ENCODE data around the gene SP1. TPM values are rescaled to one million over a fixed set of nuclear protein-coding genes. Genes with fewer than 3 reads are reported as not detected.
"Not testable (repeated sequence)": the region's sequence is repeated elsewhere in the genome, so short reads cannot be mapped to it uniquely, and the experiment has no call there.

SP1 gene
- polyA plus RNA-seq, 1 donor from 2014 or later, result 7.3 TPM

DNA sequence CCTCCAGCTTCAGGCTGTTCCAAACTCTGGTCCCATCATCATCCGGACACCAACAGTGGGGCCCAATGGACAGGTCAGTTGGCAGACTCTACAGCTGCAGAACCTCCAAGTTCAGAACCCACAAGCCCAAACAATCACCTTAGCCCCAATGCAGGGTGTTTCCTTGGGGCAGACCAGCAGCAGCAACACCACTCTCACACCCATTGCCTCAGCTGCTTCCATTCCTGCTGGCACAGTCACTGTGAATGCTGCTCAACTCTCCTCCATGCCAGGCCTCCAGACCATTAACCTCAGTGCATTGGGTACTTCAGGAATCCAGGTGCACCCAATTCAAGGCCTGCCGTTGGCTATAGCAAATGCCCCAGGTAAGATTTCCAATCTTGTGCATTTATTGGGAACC lies 3.3 kb downstream of the SP1 start:
- Histone ChIP-seq H3F3A (ENCODE audit: insufficient read depth, low read length, poor library complexity, severe bottlenecking) (no peaks in the 10 kb centered on the region), H3K27ac (ENCODE audit: low read length) (no peak overlapping the region), H3K9me3 (ENCODE audit: low read length) (no peaks in the 10 kb centered on the region), H3K9me2 (ENCODE audit: insufficient read depth, low read length) (no peaks in the 10 kb centered on the region), H3K4me2 (ENCODE audit: low read length) (no peak overlapping the region), H3K36me3 (ENCODE audit: insufficient read depth, low read length) (peaks cover 12% of the 10 kb centered on the region), H3K27me3 (ENCODE audit: insufficient read depth, low read depth, low read length) (no peaks in the 10 kb centered on the region), H3K9ac (ENCODE audit: low read length) (no peak overlapping the region), H3K79me2 (replicated peaks; ENCODE audit: insufficient read depth, low read length) (peaks cover 32% of the 10 kb centered on the region), H3K4me3 (ENCODE audit: low read length) (peak overlapping the region; percentile 47), H2AFZ (ENCODE audit: low read depth, low read length) (no peak overlapping the region), H4K20me1 (ENCODE audit: insufficient read depth) (no peaks in the 10 kb centered on the region)
- TF ChIP-seq RAD21 (conservative IDR thresholded peaks at IDR 0.05), result no peak
- no peak for TF ChIP-seq POLR2AphosphoS5 (IDR thresholded peaks at IDR 0.05)
- TF ChIP-seq TAF1 (IDR thresholded peaks at IDR 0.05; ENCODE audit: low read depth), result no peak
- no peak for TF ChIP-seq EZH2 (IDR thresholded peaks at IDR 0.05; ENCODE audit: borderline replicate concordance, insufficient read depth, low read length, poor library complexity, severe bottlenecking)
- TF ChIP-seq EP300 (conservative IDR thresholded peaks at IDR 0.05; ENCODE audit: poor library complexity, severe bottlenecking), result no peak
- TF ChIP-seq SMC3 (conservative IDR thresholded peaks at IDR 0.05; ENCODE audit: poor library complexity), result no peak
- TF ChIP-seq, protein P1, sequence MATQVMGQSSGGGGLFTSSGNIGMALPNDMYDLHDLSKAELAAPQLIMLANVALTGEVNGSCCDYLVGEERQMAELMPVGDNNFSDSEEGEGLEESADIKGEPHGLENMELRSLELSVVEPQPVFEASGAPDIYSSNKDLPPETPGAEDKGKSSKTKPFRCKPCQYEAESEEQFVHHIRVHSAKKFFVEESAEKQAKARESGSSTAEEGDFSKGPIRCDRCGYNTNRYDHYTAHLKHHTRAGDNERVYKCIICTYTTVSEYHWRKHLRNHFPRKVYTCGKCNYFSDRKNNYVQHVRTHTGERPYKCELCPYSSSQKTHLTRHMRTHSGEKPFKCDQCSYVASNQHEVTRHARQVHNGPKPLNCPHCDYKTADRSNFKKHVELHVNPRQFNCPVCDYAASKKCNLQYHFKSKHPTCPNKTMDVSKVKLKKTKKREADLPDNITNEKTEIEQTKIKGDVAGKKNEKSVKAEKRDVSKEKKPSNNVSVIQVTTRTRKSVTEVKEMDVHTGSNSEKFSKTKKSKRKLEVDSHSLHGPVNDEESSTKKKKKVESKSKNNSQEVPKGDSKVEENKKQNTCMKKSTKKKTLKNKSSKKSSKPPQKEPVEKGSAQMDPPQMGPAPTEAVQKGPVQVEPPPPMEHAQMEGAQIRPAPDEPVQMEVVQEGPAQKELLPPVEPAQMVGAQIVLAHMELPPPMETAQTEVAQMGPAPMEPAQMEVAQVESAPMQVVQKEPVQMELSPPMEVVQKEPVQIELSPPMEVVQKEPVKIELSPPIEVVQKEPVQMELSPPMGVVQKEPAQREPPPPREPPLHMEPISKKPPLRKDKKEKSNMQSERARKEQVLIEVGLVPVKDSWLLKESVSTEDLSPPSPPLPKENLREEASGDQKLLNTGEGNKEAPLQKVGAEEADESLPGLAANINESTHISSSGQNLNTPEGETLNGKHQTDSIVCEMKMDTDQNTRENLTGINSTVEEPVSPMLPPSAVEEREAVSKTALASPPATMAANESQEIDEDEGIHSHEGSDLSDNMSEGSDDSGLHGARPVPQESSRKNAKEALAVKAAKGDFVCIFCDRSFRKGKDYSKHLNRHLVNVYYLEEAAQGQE (IDR thresholded peaks at IDR 0.05; ENCODE audit: borderline replicate concordance), result no peak
- TF ChIP-seq, protein P2, sequence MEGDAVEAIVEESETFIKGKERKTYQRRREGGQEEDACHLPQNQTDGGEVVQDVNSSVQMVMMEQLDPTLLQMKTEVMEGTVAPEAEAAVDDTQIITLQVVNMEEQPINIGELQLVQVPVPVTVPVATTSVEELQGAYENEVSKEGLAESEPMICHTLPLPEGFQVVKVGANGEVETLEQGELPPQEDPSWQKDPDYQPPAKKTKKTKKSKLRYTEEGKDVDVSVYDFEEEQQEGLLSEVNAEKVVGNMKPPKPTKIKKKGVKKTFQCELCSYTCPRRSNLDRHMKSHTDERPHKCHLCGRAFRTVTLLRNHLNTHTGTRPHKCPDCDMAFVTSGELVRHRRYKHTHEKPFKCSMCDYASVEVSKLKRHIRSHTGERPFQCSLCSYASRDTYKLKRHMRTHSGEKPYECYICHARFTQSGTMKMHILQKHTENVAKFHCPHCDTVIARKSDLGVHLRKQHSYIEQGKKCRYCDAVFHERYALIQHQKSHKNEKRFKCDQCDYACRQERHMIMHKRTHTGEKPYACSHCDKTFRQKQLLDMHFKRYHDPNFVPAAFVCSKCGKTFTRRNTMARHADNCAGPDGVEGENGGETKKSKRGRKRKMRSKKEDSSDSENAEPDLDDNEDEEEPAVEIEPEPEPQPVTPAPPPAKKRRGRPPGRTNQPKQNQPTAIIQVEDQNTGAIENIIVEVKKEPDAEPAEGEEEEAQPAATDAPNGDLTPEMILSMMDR (IDR thresholded peaks at IDR 0.05; ENCODE audit: poor library complexity, severe bottlenecking), result no peak
- TF ChIP-seq MXI1 (conservative IDR thresholded peaks at IDR 0.05; ENCODE audit: poor library complexity, severe bottlenecking), result no peak

DNA sequence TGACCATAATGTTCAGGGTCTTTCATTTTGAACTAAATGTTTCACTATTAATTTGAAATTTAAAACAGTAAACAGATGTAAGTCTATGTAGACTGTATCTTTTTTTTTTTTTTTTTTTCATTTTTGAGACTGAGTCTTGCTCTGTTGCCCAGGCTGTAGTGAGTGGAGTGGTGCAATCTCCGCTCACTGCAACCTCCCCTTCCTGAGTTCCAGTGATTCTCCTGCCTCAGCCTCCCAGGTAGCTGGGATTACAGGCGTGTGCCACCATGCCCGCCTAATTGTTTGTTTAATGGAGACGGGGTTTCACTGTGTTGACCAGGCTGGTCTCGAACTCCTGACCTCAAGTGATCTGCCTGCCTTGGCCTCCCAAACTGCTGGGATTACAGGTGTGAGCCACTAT lies 6.4 kb downstream of the SP1 start:
- Histone ChIP-seq H3K4me3 (ENCODE audit: low read length) (peak overlapping the region; percentile 50), H3K36me3 (ENCODE audit: insufficient read depth, low read length) (peaks cover 12% of the 10 kb centered on the region), H3K79me2 (replicated peaks; ENCODE audit: insufficient read depth, low read length) (peaks cover 48% of the 10 kb centered on the region), H3K4me2 (ENCODE audit: low read length) (peak overlapping the region; percentile 57)
- H3K9me3 ChIP-seq (ENCODE audit: low read length); H2AFZ ChIP-seq (ENCODE audit: low read depth, low read length); H3K27me3 ChIP-seq (ENCODE audit: insufficient read depth, low read depth, low read length); H3K27ac ChIP-seq (ENCODE audit: low read length); H3F3A ChIP-seq (ENCODE audit: insufficient read depth, low read length, poor library complexity, severe bottlenecking); H3K9ac ChIP-seq (ENCODE audit: low read length); H4K20me1 ChIP-seq (ENCODE audit: insufficient read depth); H3K9me2 ChIP-seq (ENCODE audit: insufficient read depth, low read length): not testable (repeated sequence)

DNA sequence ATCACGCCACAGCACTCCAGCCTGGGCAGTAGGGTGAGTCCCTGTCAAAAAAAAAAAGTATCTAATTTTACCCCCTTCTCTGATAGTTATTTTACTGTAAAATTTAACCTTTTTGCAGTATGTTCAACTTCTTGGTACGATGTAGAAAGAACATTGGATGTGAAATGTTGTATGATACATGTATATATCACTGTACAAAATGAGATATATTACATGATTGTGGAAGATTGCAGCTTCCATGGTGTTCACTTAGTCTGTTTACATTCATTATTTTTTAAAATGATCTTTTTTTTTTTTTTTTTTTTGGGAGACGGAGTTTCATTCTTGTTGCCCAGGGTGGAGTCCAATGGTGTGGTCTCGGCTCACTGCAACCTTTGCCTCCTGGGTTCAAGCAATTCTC lies 9.0 kb downstream of the SP1 start:
- no peak overlapping the region for H2AFZ ChIP-seq (ENCODE audit: low read depth, low read length)
- H3K27ac ChIP-seq (ENCODE audit: low read length), result no peak overlapping the region
- no peaks in the 10 kb centered on the region for H3K9me2 ChIP-seq (ENCODE audit: insufficient read depth, low read length)
- H3K9ac ChIP-seq (ENCODE audit: low read length), result no peak overlapping the region
- H3K4me2 ChIP-seq (ENCODE audit: low read length), result no peak overlapping the region
- H3K27me3 ChIP-seq (ENCODE audit: insufficient read depth, low read depth, low read length), result no peaks in the 10 kb centered on the region
- H3K36me3 ChIP-seq (ENCODE audit: insufficient read depth, low read length), result no peaks in the 10 kb centered on the region
- no peaks in the 10 kb centered on the region for H4K20me1 ChIP-seq (ENCODE audit: insufficient read depth)
- no peaks in the 10 kb centered on the region for H3K9me3 ChIP-seq (ENCODE audit: low read length)
- H3K4me3 ChIP-seq (ENCODE audit: low read length), result peak overlapping the region; percentile 40
- H3F3A ChIP-seq (ENCODE audit: insufficient read depth, low read length, poor library complexity, severe bottlenecking), result no peaks in the 10 kb centered on the region
- TF ChIP-seq POLR2AphosphoS5 (IDR thresholded peaks at IDR 0.05) (no peak), EP300 (conservative IDR thresholded peaks at IDR 0.05; ENCODE audit: poor library complexity, severe bottlenecking) (no peak), MXI1 (conservative IDR thresholded peaks at IDR 0.05; ENCODE audit: poor library complexity, severe bottlenecking) (no peak), EZH2 (IDR thresholded peaks at IDR 0.05; ENCODE audit: borderline replicate concordance, insufficient read depth, low read length, poor library complexity, severe bottlenecking) (no peak), RAD21 (conservative IDR thresholded peaks at IDR 0.05) (no peak), SMC3 (conservative IDR thresholded peaks at IDR 0.05; ENCODE audit: poor library complexity) (no peak), TAF1 (IDR thresholded peaks at IDR 0.05; ENCODE audit: low read depth) (no peak)
- TF ChIP-seq, protein P2 (IDR thresholded peaks at IDR 0.05; ENCODE audit: poor library complexity, severe bottlenecking), result no peak
- TF ChIP-seq, protein P1 (IDR thresholded peaks at IDR 0.05; ENCODE audit: borderline replicate concordance), result no peak
- H3K79me2 ChIP-seq (replicated peaks; ENCODE audit: insufficient read depth, low read length), result peaks cover 34% of the 10 kb centered on the region

Data from neural cell (in vitro differentiated cells).